Skeletal muscle tissue (tissue), 4 donors: ENCODE data around the gene PRPF19. TPM values are rescaled to one million over a fixed set of nuclear protein-coding genes. Genes with fewer than 3 reads are reported as not detected.

Source experiments
- H3K27ac ChIP-seq: one replicate; pipeline ENCODE4 v1.7.0; 2013; ENCODE audit warnings: mild to moderate bottlenecking, low read depth, low read length, inconsistent platforms
- H3K27me3 ChIP-seq, 3 donors: one replicate each; pipeline ENCODE4 v1.7.0; 2013; ENCODE audit warnings: low read length in 3 of 3; ENCODE audit not compliant: control insufficient read depth in 3 of 3, insufficient read depth in 3 of 3
- H3K36me3 ChIP-seq, 3 donors: one replicate each; pipeline ENCODE4 v1.7.0; 2013; ENCODE audit warnings: low read length in 3 of 3; ENCODE audit not compliant: control insufficient read depth in 3 of 3, insufficient read depth in 3 of 3
- H3K4me1 ChIP-seq, 3 donors: one replicate each; pipeline ENCODE4 v1.7.0; 2013; ENCODE audit warnings: low read length in 3 of 3, mild to moderate bottlenecking in 3 of 3; ENCODE audit not compliant: control insufficient read depth in 3 of 3, insufficient read depth in 3 of 3
- H3K4me3 ChIP-seq, 3 donors: one replicate each; pipeline ENCODE4 v1.7.0; 2013; ENCODE audit warnings: low read length in 3 of 3
- H3K9ac ChIP-seq, 3 donors: one replicate each; pipeline ENCODE4 v1.7.0; 2013; ENCODE audit warnings: low read length in 3 of 3, mild to moderate bottlenecking in 3 of 3, moderate library complexity in 2 of 3, low read depth in 1 of 3
- H3K9me3 ChIP-seq, 3 donors: one replicate each; pipeline ENCODE4 v1.7.0; 2013; ENCODE audit warnings: low read length in 3 of 3; ENCODE audit not compliant: control insufficient read depth in 3 of 3
- total RNA-seq: library from RNA; depleted of rRNA; stranded (reverse); fragments of >200 nt; gene quantifications from one replicate; pipeline ENCODE4 v1.2.3, GENCODE V29; 2014
- donor health status: Osteomylitis.

PRPF19 gene
- total RNA-seq, 1 donor from 2014 or later: 27.7 TPM

DNA sequence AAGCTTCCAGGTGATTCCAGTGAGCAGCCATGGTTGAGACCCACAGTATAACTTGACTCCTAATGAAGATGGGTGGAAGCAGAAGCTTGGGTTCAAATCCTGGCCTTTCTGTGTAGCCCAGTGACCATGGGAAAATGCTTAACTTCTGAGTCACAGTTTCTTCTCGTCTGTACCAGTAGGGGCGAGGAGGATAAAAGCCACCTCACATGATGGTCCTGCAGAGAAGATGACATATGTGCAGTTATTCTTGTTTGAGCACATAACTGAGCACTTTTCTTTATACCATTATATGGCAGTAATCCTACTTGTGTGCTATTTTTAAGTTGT is 12.5 kb upstream of the PRPF19 start:
- H3K27ac ChIP-seq: no peak overlapping the region
- H3K36me3 ChIP-seq: peaks cover 33 to 38% (median 34%) of the 10 kb centered on the region in 3 donors
- H3K27me3 ChIP-seq: no peaks in the 10 kb centered on the region
- H3K9ac ChIP-seq: no peak overlapping the region
- H3K4me1 ChIP-seq: peaks cover 43 to 60% (median 46%) of the 10 kb centered on the region in 3 donors
- H3K4me3 ChIP-seq: no peak overlapping the region
- H3K9me3 ChIP-seq: no peaks in the 10 kb centered on the region

DNA sequence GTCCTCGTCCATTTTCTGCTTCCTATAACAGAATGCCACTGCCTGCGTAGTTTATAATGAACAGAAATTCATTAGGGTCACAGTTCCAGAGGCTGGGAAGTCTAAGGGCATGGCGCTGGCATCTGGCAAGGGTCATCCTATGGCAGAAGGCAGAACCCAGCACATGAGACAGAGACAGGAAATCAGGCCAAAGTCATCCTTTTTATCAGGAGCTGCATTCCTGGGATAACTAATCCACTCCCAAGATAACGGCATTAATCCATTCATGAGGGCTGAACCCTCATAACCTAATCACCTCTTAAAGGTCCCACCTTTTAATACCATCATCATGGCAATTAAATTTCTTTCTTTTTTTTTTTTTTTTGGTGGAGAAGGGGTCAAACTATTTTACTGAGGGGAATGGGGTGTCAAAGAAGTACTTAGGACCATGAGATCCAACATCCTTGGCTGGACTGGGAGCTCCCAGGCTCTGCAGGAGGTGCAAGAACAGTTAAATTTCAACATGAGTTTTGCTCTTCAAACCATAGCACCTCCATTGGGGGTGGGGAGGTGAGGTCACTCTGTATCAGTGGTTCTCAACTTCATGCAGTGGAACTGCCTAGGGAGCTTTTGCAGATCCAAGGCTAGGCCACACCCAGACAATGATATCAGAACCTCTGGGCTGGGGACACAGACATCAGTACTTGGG is 12.0 kb upstream of the PRPF19 start:
- no peaks in the 10 kb centered on the region for H3K9me3 ChIP-seq
- no peak overlapping the region for H3K4me3 ChIP-seq
- H3K36me3 ChIP-seq: peaks cover 33 to 38% (median 34%) of the 10 kb centered on the region in 3 donors
- no peak overlapping the region for H3K9ac ChIP-seq
- no peak overlapping the region for H3K27ac ChIP-seq
- H3K4me1 ChIP-seq: peaks cover 43 to 56% (median 46%) of the 10 kb centered on the region in 3 donors
- no peaks in the 10 kb centered on the region for H3K27me3 ChIP-seq

DNA sequence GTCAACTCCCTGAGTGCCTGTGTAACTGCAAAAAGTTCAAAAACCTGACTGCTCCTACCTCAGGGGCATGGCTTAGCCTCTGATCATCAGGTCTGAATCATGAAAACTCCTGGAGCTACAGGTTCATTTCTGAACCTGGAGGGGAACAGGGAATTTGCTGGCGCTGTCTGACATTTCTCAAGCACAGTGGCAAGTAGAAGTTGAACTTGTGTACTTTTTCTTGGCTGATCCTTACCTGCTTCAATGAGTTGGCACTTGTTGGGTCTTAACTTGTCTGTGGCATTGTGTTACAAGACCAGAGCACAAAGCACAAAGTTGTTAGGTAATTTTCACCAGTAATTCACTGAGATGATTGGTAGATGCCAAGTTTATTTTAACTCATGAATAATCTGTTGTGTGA is 10.9 kb upstream of the PRPF19 start:
- peaks cover 25 to 30% (median 26%) of the 10 kb centered on the region in 3 donors for H3K36me3 ChIP-seq
- H3K27ac ChIP-seq: no peak overlapping the region
- peaks cover 52 to 63% (median 56%) of the 10 kb centered on the region in 3 donors for H3K4me1 ChIP-seq

GRCh38 chr11:60916669-60917206 is 10.4 kb upstream of the PRPF19 start:
- Histone ChIP-seq H3K27me3 (no peaks in the 10 kb centered on the region), H3K9ac (peak overlapping the region in 1 of 3 donors; percentile 2), H3K4me3 (peak overlapping the region in 2 of 3 donors; percentile 0 to 8), H3K4me1 (peaks cover 52 to 63% (median 56%) of the 10 kb centered on the region in 3 donors), H3K9me3 (no peaks in the 10 kb centered on the region), H3K27ac (no peak overlapping the region), H3K36me3 (peaks cover 20 to 25% (median 21%) of the 10 kb centered on the region in 3 donors)

More for the DNA sequence above, 10.9 kb upstream of the PRPF19 start:
- Histone ChIP-seq H3K9me3 (no peaks in the 10 kb centered on the region), H3K27me3 (no peaks in the 10 kb centered on the region), H3K9ac (no peak overlapping the region), H3K4me3 (no peak overlapping the region)

DNA sequence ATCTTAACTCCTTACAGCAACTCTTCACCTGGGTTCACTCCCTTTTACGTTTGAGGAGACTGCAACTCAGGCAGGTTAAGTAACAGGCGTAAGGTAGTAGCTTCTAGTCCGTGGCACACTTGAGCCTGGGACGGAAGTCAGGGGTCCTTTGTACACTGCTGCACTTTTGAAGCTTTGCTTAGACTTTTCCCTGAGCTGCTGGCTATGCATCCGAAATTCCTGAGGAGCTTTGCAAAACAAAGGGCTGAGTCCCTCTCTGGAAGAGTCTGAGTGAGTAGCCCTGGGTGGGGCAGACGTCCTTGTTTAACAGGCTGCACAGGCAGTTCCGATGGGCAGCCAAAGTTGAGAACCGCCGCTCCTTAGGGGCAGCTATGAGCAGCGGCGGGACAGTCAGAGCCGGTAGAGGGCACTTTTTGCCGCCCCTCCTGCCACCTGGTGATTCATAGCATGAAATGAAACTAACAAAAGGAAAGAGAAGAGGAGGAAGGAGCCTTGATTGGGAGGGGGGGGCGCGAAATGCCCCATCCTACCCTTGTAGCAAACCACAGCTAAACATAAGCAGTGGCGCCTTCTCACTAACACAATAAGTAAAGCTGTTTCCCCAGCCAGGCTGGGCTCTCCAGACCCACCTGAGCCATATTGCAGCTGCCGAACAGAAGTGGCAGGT is 9.0 kb upstream of the PRPF19 start:
- peak overlapping the region; percentile 85 to 95 (median 90) for H3K9ac ChIP-seq
- peaks cover 52 to 66% (median 61%) of the 10 kb centered on the region in 3 donors for H3K4me1 ChIP-seq
- peak overlapping the region; percentile 71 to 94 (median 76) for H3K4me3 ChIP-seq
- no peaks in the 10 kb centered on the region for H3K27me3 ChIP-seq
- H3K9me3 ChIP-seq: no peaks in the 10 kb centered on the region
- peaks cover 6 to 11% (median 7%) of the 10 kb centered on the region in 3 donors for H3K36me3 ChIP-seq
- H3K27ac ChIP-seq: peak overlapping the region; percentile 95

- Histone ChIP-seq H3K9me3 (no peaks in the 10 kb centered on the region), H3K4me1 (peaks cover 48 to 59% (median 58%) of the 10 kb centered on the region in 3 donors)
These were observed 8.4 kb upstream of the PRPF19 start for GRCh38 chr11:60914633-60915247.

GRCh38 chr11:60913793-60914632 is 7.6 kb upstream of the PRPF19 start, which contains the start of gene TMEM109:
Gene TMEM109 (plus strand): TSS chr11:60914158. CDS start chr11:60919694, 5,536 bp downstream.
- peaks cover 41 to 52% (median 51%) of the 10 kb centered on the region in 3 donors for H3K4me1 ChIP-seq
- peak within 1 kb of the TSS; percentile 85 to 95 (median 90) for H3K9ac ChIP-seq
- no peaks in the 10 kb centered on the region for H3K27me3 ChIP-seq
- no peaks in the 10 kb centered on the region for H3K9me3 ChIP-seq
- H3K27ac ChIP-seq: peak within 1 kb of the TSS; percentile 95
- no peaks in the 10 kb centered on the region for H3K36me3 ChIP-seq
- H3K4me3 ChIP-seq: peak within 1 kb of the TSS; percentile 71 to 94 (median 76)

More at GRCh38 chr11:60914633-60915247, 8.4 kb upstream of the PRPF19 start:
- Histone ChIP-seq H3K27me3 (no peaks in the 10 kb centered on the region), H3K9ac (peak overlapping the region; percentile 85 to 95 (median 90)), H3K36me3 (peaks cover under 1 to 5% (median 4%) of the 10 kb centered on the region in 3 donors), H3K4me3 (peak overlapping the region; percentile 71 to 94 (median 76)), H3K27ac (peak overlapping the region; percentile 95)

GRCh38 chr11:60912851-60913528 is 6.6 kb upstream of the PRPF19 start:
- no peaks in the 10 kb centered on the region for H3K27me3 ChIP-seq
- H3K9ac ChIP-seq: peak overlapping the region; percentile 85 to 95 (median 90)
- H3K36me3 ChIP-seq: no peaks in the 10 kb centered on the region
- peak overlapping the region; percentile 71 to 94 (median 76) for H3K4me3 ChIP-seq
- H3K4me1 ChIP-seq: peaks cover 31 to 47% (median 45%) of the 10 kb centered on the region in 3 donors
- no peaks in the 10 kb centered on the region for H3K9me3 ChIP-seq
- peak overlapping the region; percentile 95 for H3K27ac ChIP-seq
